EH (cell line): ENCODE results near the gene KMT2C.
"Not testable (repeated sequence)": the region's sequence is repeated elsewhere in the genome, so short reads cannot be mapped to it uniquely, and the experiment has no call there.

Experiments used
- DNase-seq: peaks from one replicate; pipeline ENCODE4 v3.0.0-alpha.2; 2015; ENCODE audit warnings: low read depth

KMT2C gene

GRCh38 chr7:152402384-152403250, 33.2 kb downstream of the KMT2C start:
- peak; percentile 59 for DNase-seq

- DNase-seq, result no peak
Observed at GRCh38 chr7:152399344-152399743, 36.5 kb downstream of the KMT2C start.

- peak; percentile 67 for DNase-seq
Observed at GRCh38 chr7:152395112-152395511, 40.7 kb downstream of the KMT2C start.

GRCh38 chr7:152394214-152394613, 41.6 kb downstream of the KMT2C start:
- DNase-seq, result peak; percentile 64

GRCh38 chr7:152392254-152392653, 43.5 kb downstream of the KMT2C start:
- DNase-seq, result no peak

- not testable (repeated sequence) for DNase-seq
Observed at GRCh38 chr7:152386136-152386764, 49.6 kb downstream of the KMT2C start.

GRCh38 chr7:152384235-152385200, 51.3 kb downstream of the KMT2C start:
- DNase-seq, result not testable (repeated sequence)

GRCh38 chr7:152383341-152384234, 52.2 kb downstream of the KMT2C start:
- peak; percentile 85 for DNase-seq

GRCh38 chr7:152382244-152382643, 53.6 kb downstream of the KMT2C start:
- DNase-seq, result no peak

- DNase-seq, result peak; percentile 27
Observed at GRCh38 chr7:152380931-152381578, 54.7 kb downstream of the KMT2C start.

- DNase-seq, result not testable (repeated sequence)
Observed at GRCh38 chr7:152378497-152378896, 57.3 kb downstream of the KMT2C start.

GRCh38 chr7:152376716-152377484, 58.9 kb downstream of the KMT2C start:
- not testable (repeated sequence) for DNase-seq

- DNase-seq, result no peak
Observed at GRCh38 chr7:152370297-152370696, 65.5 kb downstream of the KMT2C start.

GRCh38 chr7:152369518-152369917, 66.3 kb downstream of the KMT2C start:
- DNase-seq, result no peak

- DNase-seq, result no peak
Observed at GRCh38 chr7:152367170-152367569, 68.6 kb downstream of the KMT2C start.

- peak; percentile 16 for DNase-seq
Observed at GRCh38 chr7:152366662-152367061, 69.1 kb downstream of the KMT2C start.

- no peak for DNase-seq
Observed at GRCh38 chr7:152365982-152366603, 69.7 kb downstream of the KMT2C start.

- no peak for DNase-seq
Observed at GRCh38 chr7:152363798-152364197, 72.0 kb downstream of the KMT2C start.
